NCI-H446 (cell line): Measurements from ENCODE around the gene RAP1GAP2.

Source experiments
- DNase-seq, 2 experiments: peaks; one replicate each; lab custom pipeline; 2025; lab: John Stamatoyannopoulos, UW

Gene RAP1GAP2

DNA sequence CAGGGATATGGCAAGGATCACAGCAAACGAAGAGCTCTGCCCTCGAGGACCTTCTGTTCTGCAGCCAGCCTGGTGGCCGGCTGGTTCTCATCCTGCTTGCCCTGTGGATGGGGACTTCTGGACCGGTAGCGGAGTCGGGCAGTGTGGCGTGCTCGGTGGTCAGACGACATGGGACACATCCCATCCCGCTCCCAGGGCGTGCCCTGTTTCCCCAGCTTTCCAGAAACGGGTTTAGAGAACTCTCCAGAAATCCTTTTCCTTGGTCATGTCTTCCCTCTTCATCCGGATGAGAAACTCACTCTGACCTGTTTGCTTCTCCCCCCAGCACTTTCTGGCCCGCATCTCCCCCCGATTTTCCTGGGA, 151.3 kb downstream of the RAP1GAP2 start:
- no peak for DNase-seq

DNA sequence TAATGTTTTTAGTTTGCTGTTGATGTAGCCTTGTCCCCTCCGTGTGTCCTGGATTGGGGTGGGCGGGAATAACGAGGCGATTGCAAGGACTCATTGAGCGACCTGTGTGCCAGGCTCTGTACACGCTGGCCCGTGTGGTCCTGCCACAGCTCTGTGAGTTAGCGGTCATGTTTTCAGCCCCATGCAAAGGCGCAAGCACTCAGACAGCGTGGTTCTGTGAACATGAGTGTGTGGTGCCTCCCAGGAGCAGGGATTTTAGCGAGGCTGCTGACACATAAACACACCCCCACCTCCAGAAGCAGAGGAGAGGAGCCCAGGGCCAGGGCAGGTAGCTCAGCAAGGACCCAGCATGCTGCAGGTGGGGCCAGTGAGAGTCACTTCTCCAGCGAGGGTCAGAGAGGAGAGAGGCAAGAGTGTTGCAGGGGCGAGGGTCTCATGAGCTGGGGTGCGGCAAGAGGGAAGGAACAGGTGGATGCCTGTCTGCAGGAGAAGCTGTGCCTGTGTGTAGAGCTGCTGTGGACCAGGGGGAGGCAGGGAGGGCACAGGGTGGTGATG, 151.8 kb downstream of the RAP1GAP2 start:
- no peak for DNase-seq

DNA sequence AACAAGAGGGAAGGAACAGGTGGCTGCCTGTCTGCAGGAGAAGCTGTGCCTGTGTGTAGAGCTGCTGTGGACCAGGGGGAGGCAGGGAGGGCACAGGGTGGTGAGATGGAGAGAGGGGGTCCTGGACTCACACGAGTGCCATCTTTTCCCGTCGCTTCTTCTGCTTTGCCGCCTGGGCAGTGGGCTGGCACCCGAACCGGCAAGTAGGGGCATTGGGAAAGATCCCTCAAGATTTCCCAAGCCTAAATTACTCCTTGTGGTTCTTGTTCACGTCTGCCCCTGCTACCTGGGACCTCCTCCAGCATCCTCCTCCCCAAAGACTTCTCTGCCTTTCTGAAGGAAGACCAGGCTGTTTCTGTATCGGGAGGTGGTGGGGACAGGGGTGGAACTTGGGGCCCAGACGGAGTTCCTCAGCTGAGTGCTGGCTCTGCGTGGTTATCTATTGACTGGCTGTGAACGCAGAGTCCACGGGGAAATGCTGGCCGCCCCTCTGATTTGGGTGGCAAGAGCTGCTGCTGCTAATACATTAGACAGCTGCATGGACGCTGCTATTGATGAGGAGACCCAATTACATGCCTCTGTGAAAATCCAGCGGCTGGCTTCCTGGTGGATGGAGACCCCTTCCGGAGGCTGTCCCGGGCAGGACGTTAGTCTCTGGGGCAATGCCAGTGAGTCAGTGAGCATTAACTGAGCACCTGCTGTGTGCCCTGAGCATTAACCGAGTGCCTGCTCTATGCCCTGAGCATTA, 152.7 kb downstream of the RAP1GAP2 start:
- DNase-seq: no peak

DNA sequence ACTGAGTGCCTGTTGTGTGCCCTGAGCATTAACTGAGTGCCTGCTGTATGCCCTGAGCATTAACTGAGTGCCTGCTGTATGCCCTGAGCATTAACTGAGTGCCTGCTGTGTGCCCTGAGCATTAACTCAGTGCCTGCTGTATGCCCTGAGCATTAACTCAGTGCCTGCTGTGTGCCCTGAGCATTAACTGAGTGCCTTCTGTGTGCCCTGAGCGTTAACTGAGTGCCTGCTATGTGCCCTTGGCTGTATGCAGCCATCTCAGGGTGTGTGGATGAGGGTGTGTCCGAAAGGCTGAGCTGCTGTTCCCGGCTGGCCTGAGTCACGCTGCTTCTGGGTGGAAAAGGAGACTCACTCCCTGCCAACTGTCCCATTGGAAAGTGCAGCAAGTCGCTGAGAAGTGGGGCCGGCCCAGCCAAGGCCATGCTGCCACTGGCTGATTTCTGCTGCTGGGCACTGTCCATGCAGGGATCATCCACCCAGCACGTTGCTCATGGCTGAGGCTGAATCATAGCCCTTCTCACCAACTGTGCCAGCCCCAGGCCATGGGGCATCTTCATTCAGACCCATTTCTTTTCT, 153.3 kb downstream of the RAP1GAP2 start:
- no peak for DNase-seq

DNA sequence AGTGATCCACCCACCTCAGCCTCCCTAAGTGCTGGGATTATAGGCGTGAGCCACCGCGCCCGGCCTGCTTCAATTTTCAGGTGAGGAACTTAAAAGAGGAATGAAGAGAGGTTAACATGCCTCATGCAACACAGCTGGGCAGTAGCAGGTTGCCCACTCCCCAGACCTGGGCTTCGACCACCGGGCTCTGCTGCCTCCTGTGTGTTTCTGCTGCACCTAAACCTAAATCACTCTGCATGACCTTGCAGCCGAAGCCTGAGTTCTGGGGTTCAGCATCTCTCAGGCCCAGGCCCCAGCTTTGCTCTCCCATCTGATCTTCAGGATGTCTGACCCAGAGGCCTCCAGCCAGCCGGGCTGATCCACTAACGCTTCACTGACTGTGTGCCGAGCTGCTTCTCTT, 154.6 kb downstream of the RAP1GAP2 start:
- no peak for DNase-seq

DNA sequence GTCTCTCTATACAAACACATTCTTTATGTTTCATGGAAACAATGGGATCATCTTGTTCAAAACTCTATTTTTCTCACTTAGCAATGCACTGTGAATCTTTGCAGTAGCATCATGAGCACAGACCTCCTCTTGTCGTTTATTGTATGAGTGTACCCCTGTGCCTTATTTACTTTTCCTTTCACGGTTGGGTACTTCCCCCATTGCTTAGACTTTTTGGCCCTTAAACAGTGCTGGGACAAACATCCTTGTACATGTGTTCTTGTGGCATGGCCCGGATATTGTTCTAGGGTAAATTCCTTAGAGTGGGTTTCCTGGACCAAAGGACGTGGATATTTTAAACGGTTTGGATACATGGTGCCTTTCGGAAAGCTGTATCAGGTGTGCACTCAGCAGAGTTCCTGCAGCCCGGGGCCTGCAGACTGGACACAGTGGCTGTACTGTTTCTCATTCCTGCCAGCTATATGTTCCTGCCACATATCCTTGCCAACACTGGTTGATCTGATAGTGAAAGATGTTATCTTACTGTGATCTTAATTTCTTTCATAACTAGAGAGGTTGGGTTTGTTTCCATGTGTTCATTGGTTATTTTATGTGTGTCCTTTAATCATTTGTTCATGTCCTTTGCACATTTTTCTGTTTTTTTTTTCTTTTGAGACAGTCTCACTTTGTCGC, 156.1 kb downstream of the RAP1GAP2 start:
- no peak for DNase-seq

DNA sequence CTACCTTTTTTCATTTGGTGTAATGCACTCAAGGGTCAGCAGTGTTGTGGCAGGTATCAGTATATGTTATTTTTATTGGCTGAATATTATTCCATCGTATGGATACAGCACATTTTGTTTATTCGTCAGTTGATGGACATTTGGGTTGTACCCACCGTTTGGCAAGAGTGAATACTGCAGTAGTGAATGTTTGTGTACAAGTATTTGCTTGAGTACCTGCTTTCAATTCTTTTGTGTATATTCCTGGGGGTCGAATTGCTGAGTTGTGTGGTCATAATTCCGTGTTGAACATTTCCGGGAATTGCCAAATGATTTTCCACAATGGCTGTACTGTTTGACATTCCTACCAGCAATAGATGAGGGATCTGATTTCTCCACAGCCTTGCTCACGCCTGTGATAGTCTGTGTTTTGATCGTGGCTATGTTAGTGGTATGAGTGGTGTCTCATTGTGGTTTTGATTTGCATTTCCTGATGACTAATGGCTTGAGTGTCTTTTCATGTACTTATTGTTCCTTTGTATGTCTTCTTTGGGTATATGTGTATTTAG, 158.7 kb downstream of the RAP1GAP2 start:
- DNase-seq: no peak

DNA sequence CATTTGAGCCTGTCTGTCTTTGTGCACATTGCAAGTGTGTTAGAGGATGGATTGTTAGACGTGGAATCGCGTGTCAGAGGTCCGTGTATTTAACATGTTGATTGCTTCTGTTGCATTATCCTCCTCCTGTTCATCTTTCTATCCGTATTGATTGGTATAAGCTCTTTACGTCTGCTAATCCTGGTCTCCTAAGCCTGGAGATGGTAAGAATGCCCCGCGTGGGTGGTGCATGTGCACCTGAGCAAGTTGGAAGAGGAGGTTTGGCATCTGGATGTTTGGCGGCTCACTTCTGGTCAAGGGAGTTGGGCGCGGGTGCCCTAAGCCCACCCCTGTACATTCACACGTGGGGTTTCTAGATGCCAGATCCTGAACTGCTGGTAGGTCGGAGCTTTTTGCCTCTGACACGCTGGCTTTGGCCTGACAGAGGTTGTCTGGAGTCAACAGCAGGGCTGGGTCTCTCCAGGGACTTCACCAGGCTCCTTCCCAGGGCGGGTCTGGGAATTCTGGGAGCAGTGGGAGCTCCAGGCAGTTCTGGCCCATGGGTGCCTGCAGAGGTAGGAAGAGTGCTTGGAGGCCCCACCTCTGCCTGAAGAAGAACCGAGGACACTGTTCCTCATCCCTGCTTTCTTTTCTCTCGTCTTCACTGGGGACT, 159.8 kb downstream of the RAP1GAP2 start:
- DNase-seq: no peak

DNA sequence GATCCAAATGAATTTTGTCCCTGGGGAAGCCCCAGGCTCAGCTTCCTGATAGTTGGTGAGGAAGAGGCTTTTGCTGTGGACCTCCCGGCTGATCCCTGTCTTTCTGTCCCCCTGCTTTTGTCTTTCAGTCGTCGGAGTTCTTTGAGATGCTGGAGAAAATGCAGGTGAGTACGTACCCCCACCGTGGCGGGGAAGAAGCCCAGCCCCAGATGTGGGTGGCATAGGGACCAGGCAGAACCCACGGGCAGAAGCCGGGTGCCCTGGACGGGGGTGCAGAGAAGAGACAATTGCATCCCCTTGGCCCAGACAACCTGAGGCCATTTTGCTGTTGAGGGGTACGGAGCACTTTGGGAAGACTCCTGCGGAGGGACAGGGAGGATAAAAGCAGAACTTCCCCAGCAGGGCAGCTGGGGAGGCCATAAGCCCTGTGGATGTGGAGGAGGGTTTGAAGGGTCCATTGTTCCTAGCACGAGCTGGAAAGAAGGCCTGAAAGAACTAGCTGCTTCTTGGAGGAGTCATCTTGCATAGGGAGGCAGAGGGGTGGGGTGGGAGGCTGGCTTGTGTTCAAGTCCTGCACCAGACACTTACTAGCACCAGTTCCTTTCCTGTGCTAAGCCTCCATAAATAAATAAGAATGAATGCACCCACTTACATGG, 161.5 kb downstream of the RAP1GAP2 start:
- DNase-seq: no peak

DNA sequence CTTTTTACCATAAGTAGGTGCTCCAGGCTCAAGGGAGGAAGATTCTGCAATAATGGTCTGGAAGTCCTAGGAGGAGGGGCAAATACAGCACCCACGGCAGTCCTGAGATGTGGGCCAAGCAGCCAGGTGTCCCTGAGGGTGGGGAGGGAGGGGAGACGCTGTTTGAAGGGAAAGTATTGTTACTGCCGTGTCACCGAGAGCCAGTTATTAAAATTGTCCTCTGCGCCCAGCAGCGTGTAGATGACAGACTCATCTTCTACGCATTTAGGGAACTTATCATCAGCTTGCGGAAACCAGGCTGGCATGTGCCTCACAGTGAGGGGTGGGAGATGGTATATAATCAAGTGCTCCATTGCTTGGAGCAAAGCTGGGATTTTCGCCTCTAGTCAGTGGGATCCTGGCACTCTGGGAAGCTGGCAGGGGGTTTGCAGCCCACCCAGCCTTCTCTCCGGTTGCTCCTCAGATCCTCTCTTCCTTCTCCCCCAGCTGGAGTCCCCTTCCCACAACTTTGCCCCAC, 162.5 kb downstream of the RAP1GAP2 start:
- no peak for DNase-seq

DNA sequence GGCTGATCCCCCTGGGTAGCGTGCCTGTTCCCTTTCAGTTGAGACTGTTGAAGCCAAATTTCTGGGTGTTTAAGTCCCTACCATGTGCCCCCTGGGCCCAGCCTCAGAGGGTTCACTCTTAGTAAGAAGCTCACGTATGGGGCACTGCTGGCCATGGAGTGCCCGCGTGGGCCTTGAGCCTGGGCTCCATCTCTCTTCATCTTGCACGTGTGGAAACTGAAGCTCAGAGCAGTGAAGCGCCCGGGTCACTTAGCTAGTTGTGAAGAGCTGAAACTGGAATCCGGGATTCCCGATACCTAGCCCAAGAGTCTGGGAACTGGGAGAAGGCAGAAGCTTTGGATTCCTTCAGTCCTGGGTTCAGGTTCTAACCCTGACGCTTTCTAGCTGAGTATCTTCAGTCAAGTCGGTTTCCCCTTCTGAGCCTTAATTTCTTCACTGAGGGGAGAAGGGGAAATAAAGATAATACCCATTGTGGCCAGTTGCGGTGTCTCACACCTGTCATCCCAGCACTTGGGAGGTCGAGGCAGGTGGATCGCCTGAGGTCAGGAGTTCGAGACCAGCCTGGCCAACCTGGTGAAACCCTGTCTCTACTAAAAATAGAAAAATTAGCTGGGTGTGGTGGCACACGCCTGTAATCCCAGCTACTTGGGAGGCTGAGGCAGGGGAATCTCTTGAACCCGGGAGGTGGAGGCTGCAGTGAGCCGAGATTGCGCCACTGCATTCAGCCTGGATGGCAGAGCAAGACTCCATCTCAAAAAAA, 163.3 kb downstream of the RAP1GAP2 start:
- DNase-seq: no peak

DNA sequence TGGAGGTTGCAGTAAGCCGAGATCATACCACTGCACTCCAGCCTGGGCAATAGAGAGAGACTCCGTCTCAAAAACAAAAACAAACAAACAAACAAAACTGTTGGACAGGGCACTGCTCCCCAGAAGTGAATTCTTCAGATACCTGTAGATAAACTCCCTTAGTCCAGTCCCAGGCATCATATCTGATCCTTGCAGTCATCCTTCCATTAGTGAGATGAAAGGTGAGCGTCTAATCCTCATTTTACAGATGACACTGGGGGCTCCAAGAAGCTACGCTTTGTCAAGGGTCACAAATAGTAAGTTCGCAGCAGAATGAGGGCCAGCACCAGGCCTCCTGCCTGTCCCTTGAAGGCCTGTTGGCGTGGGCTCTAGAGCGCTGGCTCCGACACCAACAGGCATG, 165.2 kb downstream of the RAP1GAP2 start:
- DNase-seq: no peak

DNA sequence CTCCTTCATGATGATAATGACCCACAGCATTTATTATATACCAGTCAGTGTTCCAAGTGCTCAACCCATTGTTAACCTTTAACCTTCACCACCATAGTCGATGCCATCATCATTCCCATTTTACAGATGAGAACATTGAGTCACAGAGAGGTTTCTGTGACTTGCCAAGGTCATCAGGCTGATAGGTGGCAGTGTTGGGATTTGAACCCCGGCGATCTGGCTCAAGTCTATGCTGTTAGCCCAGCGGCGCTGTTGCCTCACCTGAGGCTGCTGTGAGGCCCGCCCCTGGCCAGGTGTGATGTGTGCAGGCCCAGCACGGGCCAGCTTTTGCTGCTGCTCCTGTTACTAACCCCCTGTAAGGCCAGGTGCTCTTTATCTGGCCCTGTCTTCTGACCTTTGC, 166.0 kb downstream of the RAP1GAP2 start:
- no peak for DNase-seq

DNA sequence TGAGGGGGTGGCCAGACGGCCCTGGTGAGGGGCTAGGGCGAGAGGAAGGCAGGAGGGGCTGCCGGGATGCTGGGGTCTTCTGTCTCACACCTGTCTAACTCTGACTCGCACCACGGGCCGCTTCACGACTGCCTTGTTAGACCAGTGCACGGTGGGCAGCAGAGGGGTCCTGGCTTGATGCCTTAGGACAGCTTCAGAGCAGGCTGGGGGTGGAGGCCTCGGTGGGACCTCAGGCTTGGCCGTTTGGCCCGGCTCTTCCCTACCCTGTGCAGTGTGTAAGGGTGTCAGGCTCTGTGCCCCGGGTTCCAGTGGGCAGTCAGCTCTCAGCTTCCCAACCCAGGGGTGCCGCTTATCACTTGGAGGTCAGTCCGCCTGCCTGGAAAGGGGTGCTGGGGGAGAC, 166.5 kb downstream of the RAP1GAP2 start:
- no peak for DNase-seq

DNA sequence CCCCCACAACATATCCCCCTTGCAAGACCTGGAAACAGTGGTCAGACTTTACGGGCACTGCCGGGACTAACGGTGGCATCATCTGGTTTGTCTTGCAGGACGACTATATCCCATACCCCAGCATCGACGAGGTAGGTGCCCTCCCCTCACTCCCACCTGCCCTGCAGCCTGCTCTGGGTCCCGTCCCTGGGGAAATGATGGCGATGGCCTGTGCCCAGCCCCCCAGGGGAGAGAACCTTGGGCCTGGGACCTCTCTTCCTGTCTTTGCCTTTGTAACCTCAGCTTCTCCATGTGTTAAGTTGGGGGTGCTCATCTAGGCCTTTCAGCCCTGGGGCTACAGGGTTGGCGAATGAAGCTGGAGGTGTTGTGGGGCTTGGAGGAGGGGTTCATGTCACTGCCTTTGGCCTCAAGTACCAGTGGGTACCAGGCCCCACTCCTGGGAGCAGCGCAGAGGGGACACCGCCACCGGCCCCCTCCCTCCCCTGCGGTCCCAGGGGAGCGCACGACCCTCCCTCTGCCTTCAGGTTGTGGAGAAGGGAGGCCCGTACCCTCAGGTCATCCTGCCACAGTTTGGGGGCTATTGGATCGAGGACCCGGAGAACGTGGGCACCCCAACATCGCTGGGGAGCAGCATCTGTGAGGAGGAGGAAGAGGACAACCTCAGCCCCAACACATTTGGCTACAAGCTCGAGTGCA, 167.2 kb downstream of the RAP1GAP2 start:
- DNase-seq: no peak

DNA sequence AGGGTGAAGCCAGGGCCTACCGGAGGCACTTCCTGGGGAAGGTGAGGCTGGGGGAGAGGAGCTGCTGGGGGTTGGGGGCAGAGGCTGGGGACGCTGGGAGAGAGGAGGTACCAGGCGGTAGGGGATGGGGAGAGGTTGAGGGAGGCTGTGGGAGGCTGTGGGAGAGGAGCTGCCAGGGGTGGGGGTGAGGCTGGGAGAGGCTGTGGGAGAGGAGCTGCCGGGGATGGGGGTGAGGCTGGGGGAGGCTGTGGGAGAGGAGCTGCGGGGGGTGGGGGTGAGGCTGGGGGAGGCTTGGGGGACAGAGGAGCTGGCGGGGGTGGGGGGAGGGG, 167.8 kb downstream of the RAP1GAP2 start:
- DNase-seq: no peak

DNA sequence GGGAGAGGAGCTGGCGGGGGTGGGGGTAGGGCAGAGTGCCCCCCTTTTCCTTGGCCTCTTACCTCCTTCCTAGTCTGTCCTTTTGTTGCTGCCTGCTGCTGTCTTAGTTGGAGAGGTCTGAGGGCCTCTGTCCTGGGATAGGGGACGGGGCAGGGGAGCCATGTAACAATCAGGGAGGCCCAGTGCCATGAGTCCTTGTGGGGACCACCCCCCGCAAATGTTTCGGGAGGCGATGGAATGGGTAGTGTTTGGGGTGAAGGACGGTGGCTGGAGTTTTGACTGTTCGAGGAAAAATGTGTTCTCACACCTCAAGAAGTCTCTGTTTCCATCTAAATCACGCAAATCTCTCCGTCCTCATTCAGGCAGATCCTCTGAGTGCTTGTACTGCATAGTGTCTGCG, 168.1 kb downstream of the RAP1GAP2 start:
- DNase-seq: no peak

DNA sequence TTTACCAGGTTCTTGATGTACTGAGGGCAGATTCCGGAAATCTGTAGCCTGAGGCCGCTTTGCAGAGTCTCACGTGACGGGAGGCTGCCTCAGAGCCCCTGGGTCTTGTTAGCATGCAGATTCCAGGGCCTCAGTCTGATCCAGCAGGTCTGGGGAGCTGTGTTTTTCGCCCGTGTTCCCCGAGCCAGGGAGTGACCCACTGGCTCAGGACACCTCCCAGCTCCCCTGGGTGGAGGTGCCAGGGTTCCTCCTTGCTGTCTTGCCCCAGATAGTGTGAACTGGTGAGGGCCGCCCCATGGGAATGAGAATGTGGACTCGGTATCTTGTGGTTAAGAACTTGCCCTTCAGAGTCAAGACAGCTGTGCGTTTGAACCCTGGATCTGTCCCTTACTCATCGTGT, 168.6 kb downstream of the RAP1GAP2 start:
- DNase-seq: no peak

DNA sequence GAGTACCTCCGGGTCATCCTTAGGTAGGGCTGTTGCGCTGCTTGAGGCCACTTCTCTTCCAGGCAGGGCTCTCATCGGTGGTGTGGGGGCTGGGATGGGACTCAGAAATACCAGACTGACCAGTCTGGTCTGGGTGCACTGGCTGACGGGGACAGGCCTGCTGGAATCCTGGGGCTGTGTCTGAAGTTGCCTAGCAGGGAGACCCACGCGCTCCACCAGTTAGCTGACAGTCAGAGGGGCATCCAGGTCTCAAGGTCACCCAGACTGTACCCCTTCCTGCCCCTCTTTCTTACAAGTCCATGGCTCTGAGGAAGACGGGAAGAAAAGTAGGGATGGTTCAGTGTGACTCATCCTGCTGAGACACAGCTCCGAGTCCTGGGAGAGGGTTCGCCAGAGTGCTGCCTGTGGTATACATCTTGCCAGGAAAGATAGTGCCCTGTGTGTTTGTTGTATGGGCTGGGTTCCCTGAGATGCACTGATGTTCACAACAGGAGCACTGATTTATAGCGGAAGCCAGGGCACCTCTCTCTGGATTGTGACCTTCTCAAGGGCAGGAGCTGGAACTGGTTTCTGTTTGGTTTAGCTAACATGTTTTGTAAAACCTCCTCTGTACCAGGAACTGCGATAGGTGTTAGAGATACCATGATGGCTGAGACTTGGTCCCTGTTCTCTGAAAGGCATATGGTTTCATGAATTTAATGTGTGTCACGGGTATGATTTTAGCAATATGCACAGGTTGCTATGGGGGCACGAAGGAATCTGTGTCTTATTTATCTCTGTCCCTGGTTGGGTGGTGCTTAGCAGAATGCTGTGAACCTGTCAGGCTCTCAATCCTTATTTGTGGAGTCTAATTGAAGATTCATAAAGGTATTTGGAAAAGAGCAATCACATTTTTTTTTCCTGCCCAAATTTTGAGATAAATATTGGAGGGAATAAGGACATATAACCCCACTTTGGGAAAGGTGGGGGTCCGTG, 169.7 kb downstream of the RAP1GAP2 start:
- no peak for DNase-seq
